Activated CD4-positive, alpha-beta T cell treated with anti-CD3 and anti-CD28 coated beads for 36 hours (primary cell): ENCODE measurements around the gene PCED1B. TPM values are rescaled to one million over a fixed set of nuclear protein-coding genes. Genes with fewer than 3 reads are reported as not detected.

Experiments used
- ATAC-seq: fragments of 200-7000 bp; cut with Tn5 transposase; one replicate; pipeline ENCODE4 v1.10.0; 2021; ENCODE audit warnings: mild to moderate bottlenecking, moderate library complexity
- CTCF ChIA-PET: fragments of 350-600 bp; sonication (Branson Sonifier 250); formaldehyde crosslinking; loops from one replicate; lab custom pipeline; 2021; ENCODE audit warnings: antibody characterized with exemption; lab: Charles Lee
- POLR2A ChIA-PET: fragments of 350-600 bp; sonication (Branson Sonifier 250); formaldehyde crosslinking; loops from one replicate; lab custom pipeline; 2021; ENCODE audit warnings: antibody characterized with exemption, inconsistent platforms; lab: Charles Lee
- DNase-seq: peaks from one replicate; pipeline ENCODE4 v3.0.0-alpha.2; 2020
- H3K27ac Mint-ChIP-seq: one replicate; pipeline ENCODE4 v1.8.0; 2021; ENCODE audit warnings: mixed read lengths
- H3K27me3 Mint-ChIP-seq: one replicate; pipeline ENCODE4 v1.8.0; 2021; ENCODE audit warnings: mixed read lengths
- H3K36me3 Mint-ChIP-seq: one replicate; pipeline ENCODE4 v1.8.0; 2021; ENCODE audit warnings: low read depth, mixed read lengths
- H3K4me1 Mint-ChIP-seq: one replicate; pipeline ENCODE4 v1.8.0; 2021; ENCODE audit warnings: mixed read lengths
- H3K4me3 Mint-ChIP-seq: one replicate; pipeline ENCODE4 v1.8.0; 2021; ENCODE audit warnings: mild to moderate bottlenecking, moderate library complexity, mixed read lengths
- H3K9me3 Mint-ChIP-seq: one replicate; pipeline ENCODE4 v1.8.0; 2021; ENCODE audit warnings: low read depth, mixed read lengths
- intact Hi-C, 2 experiments: fragments of 100-400 bp; cut with DNase I in 1 of 2; cut with micrococcal nuclease in 1 of 2; formaldehyde crosslinking; loops; one replicate each; pipeline versions ENCODE4 v1.14.2 to v1.15.1; 2022 to 2024; cut with DNase I, micrococcal nuclease
- total RNA-seq, 2 experiments: library from RNA; stranded (reverse); gene quantifications; one replicate each; pipeline ENCODE4 v1.2.3, GENCODE V29; 2021

PCED1B gene
- total RNA-seq, 2 experiments from 2014 or later = 76.3 to 82.3 TPM

DNA sequence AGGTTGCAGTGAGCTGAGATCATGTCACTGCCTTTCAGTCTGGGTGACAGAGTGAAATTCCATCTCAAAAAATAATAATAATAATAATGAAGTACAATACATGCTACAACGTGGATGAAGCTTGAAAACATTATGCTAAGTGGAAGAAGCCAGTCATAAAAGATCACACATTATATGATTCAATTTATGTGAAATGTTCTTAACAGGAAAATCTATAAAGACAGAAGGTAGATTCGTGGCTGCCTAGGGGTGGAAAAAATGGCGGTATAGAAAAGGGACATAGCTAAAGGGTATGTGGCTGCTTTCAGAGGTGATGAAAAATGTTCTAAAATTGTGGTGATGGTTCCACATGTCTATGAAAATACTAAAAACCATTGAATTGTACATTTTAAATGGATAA is 41.3 kb downstream of the PCED1B start:
- peak; percentile 79 for ATAC-seq
- Mint-ChIP-seq H3K4me3 (peak overlapping the region; percentile 38), H3K27me3 (no peaks in the 10 kb centered on the region), H3K4me1 (peaks cover 30% of the 10 kb centered on the region), H3K9me3 (peaks cover 2% of the 10 kb centered on the region), H3K27ac (peak overlapping the region; percentile 86), H3K36me3 (peaks cover 27% of the 10 kb centered on the region)
- intact Hi-C loops = loop anchor here (1.0 to 5.0 kb wide), 3 partner anchors 9 to 40 kb away; no protein-coding TSS in a partner anchor
- POLR2A ChIA-PET = interaction anchor here (0.6 kb wide), 2 partner anchors 36 to 589 kb away, joined by 4 read pairs; no protein-coding TSS in a partner anchor
- DNase-seq = peak; percentile 54
- CTCF ChIA-PET = interaction anchor here (0.8 to 1.8 kb wide), 4 partner anchors 9 to 92 kb away, joined by 3 to 4 read pairs (median 4); no protein-coding TSS in a partner anchor

DNA sequence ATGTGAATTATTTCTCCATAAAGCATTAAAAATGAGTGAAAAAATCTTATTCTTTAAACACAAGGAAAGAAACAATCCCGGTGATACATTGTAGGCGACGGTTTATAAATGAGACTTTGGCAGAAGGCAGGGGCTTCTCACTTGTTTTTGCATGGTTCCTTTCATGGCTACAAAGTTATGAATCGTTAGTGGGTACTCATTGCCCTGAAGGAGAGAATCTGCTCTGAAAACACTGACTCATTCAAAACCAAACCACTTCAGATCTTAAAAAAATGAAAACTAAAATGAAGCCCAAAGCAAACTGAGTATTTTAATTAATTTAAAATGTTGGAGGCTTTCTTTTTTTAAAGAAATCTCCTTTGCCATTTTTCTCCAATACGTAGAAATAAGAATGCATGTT is 41.7 kb downstream of the PCED1B start:
- H3K27ac Mint-ChIP-seq = peak overlapping the region; percentile 86
- DNase-seq (no peak), ATAC-seq (peak; percentile 93)
- CTCF ChIA-PET = interaction anchor here (0.8 to 1.4 kb wide), 3 partner anchors 9 to 91 kb away, joined by 3 to 4 read pairs (median 3); no protein-coding TSS in a partner anchor
- intact Hi-C loops = loop anchor here (2.0 to 5.0 kb wide), 2 partner anchors 39 to 40 kb away; no protein-coding TSS in a partner anchor
- peak overlapping the region; percentile 38 for H3K4me3 Mint-ChIP-seq
- peaks cover 30% of the 10 kb centered on the region for H3K4me1 Mint-ChIP-seq
- H3K9me3 Mint-ChIP-seq = peaks cover 2% of the 10 kb centered on the region
- POLR2A ChIA-PET = interaction anchor here (0.6 kb wide), 1 partner anchor 37 kb away, joined by 4 read pairs; no protein-coding TSS in a partner anchor
- H3K36me3 Mint-ChIP-seq = peaks cover 25% of the 10 kb centered on the region
- no peaks in the 10 kb centered on the region for H3K27me3 Mint-ChIP-seq

DNA sequence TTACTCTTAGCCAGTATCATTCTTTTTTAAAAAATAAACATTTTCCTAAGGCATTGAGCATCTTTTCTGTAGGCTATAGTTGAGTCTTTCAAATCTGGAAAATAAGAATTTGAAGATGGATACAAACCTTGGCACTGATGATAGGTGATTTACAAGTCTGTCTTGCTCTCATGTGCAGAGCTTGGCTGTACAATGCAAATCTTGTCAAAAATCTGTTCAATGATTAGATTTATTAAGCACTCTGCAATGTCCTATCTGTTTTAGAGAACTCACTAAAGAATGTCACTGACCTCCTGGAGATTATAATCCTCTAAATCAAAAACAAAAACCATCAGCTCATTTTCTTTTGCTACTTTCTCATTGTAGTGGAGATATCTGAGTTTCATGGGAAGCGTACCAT is 43.2 kb downstream of the PCED1B start:
- ChIA-PET POLR2A (no interaction called here), CTCF (interaction anchor here (0.8 to 0.9 kb wide), 2 partner anchors 17 to 19 kb away, joined by 3 read pairs; no protein-coding TSS in a partner anchor)
- no peak for ATAC-seq
- Mint-ChIP-seq H3K4me3 (no peak overlapping the region), H3K4me1 (peaks cover 30% of the 10 kb centered on the region), H3K36me3 (peaks cover 19% of the 10 kb centered on the region), H3K27ac (peak overlapping the region; percentile 58), H3K27me3 (no peaks in the 10 kb centered on the region), H3K9me3 (no peaks in the 10 kb centered on the region)
- no peak for DNase-seq
- intact Hi-C loops = loop anchor here in 1 of 2 experiments (5.0 kb wide), 1 partner anchor 40 kb away; no protein-coding TSS in a partner anchor

DNA sequence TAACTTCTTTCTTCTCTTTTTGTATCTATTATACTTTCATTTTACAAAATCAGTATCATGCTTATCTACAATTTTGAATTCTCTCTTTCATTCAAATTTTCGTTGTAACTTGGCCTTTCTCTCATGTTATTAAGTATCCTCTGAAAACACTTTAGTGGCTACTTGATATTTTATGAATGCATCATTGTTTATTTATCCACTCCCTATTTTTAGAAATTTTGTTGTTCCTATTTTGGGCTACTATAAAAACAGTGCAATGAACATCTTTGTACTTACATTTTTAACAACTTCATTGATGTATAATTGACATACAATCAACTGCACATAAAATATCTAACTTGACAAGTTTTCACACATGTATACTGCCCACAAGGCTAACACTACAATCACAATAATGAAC is 44.3 kb downstream of the PCED1B start:
- Mint-ChIP-seq H3K4me1 (peaks cover 30% of the 10 kb centered on the region), H3K9me3 (no peaks in the 10 kb centered on the region), H3K4me3 (no peak overlapping the region), H3K27ac (no peak overlapping the region), H3K27me3 (no peaks in the 10 kb centered on the region), H3K36me3 (peaks cover 15% of the 10 kb centered on the region)
- no peak for ATAC-seq
- no peak for DNase-seq
- intact Hi-C loops = loop anchor here in 1 of 2 experiments (5.0 kb wide), 1 partner anchor 41 kb away; no protein-coding TSS in a partner anchor
- POLR2A ChIA-PET = no interaction called here
- CTCF ChIA-PET = no interaction called here

DNA sequence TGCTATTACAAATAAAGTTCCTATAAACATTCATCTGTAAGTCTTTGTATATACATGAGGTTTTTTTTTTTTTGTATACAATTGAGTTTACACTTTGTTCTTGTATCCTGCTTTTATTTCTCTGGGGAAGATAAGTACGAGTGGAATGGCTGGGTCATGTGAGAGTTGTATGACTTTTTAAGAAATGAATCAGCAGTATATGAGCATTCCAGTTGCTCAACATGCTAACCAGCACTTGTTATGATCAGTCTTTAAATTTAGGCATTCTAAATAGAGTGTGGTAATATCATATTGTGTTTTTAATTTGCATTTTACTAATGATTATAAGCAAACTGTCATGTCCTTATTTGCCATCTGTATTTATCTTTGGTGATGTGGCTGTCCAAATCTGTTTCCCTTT is 45.0 kb downstream of the PCED1B start:
- DNase-seq (no peak), ATAC-seq (no peak)
- Mint-ChIP-seq H3K4me1 (peaks cover 28% of the 10 kb centered on the region), H3K9me3 (no peaks in the 10 kb centered on the region), H3K4me3 (no peak overlapping the region), H3K27ac (no peak overlapping the region), H3K36me3 (peaks cover 11% of the 10 kb centered on the region), H3K27me3 (no peaks in the 10 kb centered on the region)
- CTCF ChIA-PET = no interaction called here
- intact Hi-C loops = loop anchor here in 1 of 2 experiments (5.0 kb wide), 1 partner anchor 42 kb away; no protein-coding TSS in a partner anchor
- POLR2A ChIA-PET = no interaction called here

DNA sequence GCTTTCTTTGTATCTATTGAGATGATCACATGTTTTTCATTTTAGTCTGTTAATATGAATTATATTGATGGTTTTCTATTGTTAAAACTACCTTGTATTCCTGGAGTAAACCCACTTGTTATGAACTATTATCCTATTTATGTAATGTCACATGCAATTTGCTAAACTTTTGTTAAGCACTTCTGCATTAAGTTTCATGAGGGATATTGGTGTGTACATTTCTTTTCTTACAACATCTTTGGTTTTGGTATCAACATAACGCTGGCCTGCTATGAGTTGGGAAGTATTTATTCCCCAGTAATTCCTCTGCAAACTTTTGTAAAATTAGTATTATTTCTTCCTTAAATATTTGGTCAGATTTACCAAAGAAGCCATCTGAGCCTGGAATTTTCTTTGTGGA is 46.8 kb downstream of the PCED1B start:
- Mint-ChIP-seq H3K4me3 (no peak overlapping the region), H3K36me3 (peaks cover 6% of the 10 kb centered on the region), H3K27me3 (no peaks in the 10 kb centered on the region), H3K4me1 (peaks cover 19% of the 10 kb centered on the region), H3K9me3 (no peaks in the 10 kb centered on the region), H3K27ac (no peak overlapping the region)
- ATAC-seq (no peak), DNase-seq (no peak)
- POLR2A ChIA-PET = no interaction called here
- intact Hi-C loops = no loop called here
- CTCF ChIA-PET = interaction anchor here (0.6 to 1.5 kb wide), 2 partner anchors 22 to 89 kb away, joined by 3 read pairs; no protein-coding TSS in a partner anchor

DNA sequence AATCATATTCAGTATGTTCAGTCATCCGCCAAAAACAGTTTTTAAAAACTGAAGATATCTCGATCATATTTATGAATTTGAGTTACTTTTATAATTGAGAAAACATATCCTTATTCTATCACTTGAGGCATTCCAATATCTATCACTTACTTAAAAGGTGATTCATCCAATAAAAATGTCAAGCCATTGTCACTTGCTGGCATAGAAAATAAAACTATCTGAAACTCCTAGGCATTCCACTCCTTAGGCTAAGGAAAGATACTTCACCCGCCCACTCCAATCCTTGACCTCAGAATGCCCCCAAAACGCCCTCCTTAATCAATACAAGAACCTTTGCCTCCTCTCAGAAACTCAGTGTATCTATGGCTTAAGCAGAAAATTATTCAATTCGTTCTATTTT is 51.6 kb downstream of the PCED1B start:
- POLR2A ChIA-PET = no interaction called here
- H3K9me3 Mint-ChIP-seq = no peaks in the 10 kb centered on the region
- DNase-seq (no peak), ATAC-seq (no peak)
- no peak overlapping the region for H3K27ac Mint-ChIP-seq
- no peaks in the 10 kb centered on the region for H3K27me3 Mint-ChIP-seq
- peaks cover 12% of the 10 kb centered on the region for H3K36me3 Mint-ChIP-seq
- no peak overlapping the region for H3K4me3 Mint-ChIP-seq
- intact Hi-C loops = no loop called here
- CTCF ChIA-PET = interaction anchor here (1.5 kb wide), 1 partner anchor 11 kb away, joined by 4 read pairs; no protein-coding TSS in a partner anchor
- peaks cover 8% of the 10 kb centered on the region for H3K4me1 Mint-ChIP-seq

DNA sequence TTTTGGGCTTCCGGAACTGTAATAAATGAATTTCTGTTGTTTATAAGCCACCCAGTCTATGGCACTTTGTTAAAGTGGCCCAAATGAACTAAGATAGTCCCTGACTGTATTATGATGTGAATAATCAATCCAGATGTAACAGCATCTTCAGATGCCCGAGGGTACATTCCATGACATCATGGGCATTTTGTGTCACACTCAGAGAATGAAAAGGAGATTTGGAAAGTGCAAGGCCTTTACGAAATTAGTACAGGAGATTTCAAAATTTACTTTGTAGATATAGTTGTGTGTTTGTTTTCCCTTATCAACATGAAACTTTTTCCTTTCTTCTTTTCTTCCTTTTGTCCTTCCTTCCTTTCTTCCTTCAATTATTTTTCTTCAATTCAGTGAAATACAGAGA is 54.6 kb downstream of the PCED1B start:
- peaks cover 8% of the 10 kb centered on the region for H3K4me1 Mint-ChIP-seq
- H3K27ac Mint-ChIP-seq = peak overlapping the region; percentile 68
- no peaks in the 10 kb centered on the region for H3K27me3 Mint-ChIP-seq
- H3K4me3 Mint-ChIP-seq = no peak overlapping the region
- intact Hi-C loops = no loop called here
- POLR2A ChIA-PET = no interaction called here
- CTCF ChIA-PET = interaction anchor here (0.6 to 1.4 kb wide), 2 partner anchors 11 to 20 kb away, joined by 3 to 4 read pairs; no protein-coding TSS in a partner anchor
- ATAC-seq (no peak), DNase-seq (peak; percentile 35)
- peaks cover 18% of the 10 kb centered on the region for H3K36me3 Mint-ChIP-seq
- H3K9me3 Mint-ChIP-seq = peaks cover under 1% of the 10 kb centered on the region

DNA sequence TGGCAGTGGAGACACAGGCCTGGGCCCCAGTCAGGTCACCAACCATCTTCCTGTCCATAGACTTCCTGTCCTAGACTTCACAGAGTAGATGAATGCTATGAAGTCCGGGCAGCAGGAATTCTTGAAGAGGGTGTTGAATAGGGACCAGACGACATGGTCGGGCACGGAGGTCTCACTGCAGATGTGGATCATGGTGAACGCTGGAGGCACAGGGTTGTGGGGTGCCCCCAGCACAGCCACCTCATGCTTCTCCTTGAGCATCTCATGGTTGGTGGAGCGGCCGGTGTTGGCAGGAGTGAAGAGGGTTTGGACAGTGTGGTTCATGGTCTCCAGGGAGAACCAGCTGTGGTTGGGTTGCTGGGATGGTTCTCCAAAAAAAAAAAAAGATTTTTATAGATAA is 56.2 kb downstream of the PCED1B start:
- H3K27ac Mint-ChIP-seq = no peak overlapping the region
- CTCF ChIA-PET = interaction anchor here (1.1 kb wide), 1 partner anchor 86 kb away, joined by 3 read pairs; no protein-coding TSS in a partner anchor

DNA sequence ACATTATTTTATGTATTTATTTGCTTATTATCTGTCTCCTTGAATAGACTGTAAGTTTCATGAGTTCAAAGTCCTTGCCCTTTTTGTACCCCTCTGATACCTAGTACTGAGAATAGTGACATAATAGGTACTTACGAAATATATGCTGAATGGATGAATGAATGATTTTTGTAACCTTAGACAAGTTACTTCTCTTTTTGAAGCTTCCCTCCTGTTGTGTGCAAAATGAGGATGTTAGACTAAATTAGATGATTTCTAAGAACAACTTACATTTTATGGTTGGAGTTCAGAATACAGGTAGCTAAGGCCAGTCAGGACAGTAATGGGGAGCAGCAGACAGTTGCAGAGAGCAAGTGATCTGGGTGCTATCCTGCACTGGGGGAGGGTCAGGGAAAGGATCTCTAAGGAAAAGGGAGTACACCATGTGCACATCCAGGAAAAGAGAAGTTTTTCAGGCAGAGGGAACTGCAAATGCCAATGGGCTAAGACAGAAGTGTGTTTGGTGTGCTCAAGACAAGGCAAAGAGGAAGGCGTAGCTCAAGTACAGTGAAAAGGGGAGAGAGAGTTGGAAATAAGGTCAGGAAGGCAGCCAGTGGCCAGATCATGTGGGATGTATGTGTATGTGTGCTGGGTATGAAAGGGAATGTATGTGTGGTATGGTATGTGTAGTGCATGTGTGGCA is 59.7 kb downstream of the PCED1B start:
- peaks cover 7% of the 10 kb centered on the region for H3K9me3 Mint-ChIP-seq
- H3K36me3 Mint-ChIP-seq = peaks cover 35% of the 10 kb centered on the region
- ATAC-seq = no peak
- H3K27me3 Mint-ChIP-seq = no peaks in the 10 kb centered on the region
- H3K4me3 Mint-ChIP-seq = no peak overlapping the region
- ChIA-PET CTCF (interaction anchor here (0.6 to 0.7 kb wide), 3 partner anchors 76 to 258 kb away, joined by 3 to 4 read pairs (median 3); no protein-coding TSS in a partner anchor), POLR2A (no interaction called here)
- H3K4me1 Mint-ChIP-seq = peaks cover 10% of the 10 kb centered on the region
- DNase-seq = no peak
- no peak overlapping the region for H3K27ac Mint-ChIP-seq
- intact Hi-C loops = no loop called here

More for the DNA sequence above, 56.2 kb downstream of the PCED1B start:
- POLR2A ChIA-PET = interaction anchor here (0.7 kb wide), 1 partner anchor 1833 kb away, joined by 3 read pairs; no protein-coding TSS in a partner anchor
- Mint-ChIP-seq H3K9me3 (peaks cover 7% of the 10 kb centered on the region), H3K4me1 (peaks cover 10% of the 10 kb centered on the region), H3K27me3 (no peaks in the 10 kb centered on the region), H3K36me3 (peaks cover 29% of the 10 kb centered on the region), H3K4me3 (no peak overlapping the region)
- intact Hi-C loops = no loop called here
- DNase-seq (no peak), ATAC-seq (no peak)

DNA sequence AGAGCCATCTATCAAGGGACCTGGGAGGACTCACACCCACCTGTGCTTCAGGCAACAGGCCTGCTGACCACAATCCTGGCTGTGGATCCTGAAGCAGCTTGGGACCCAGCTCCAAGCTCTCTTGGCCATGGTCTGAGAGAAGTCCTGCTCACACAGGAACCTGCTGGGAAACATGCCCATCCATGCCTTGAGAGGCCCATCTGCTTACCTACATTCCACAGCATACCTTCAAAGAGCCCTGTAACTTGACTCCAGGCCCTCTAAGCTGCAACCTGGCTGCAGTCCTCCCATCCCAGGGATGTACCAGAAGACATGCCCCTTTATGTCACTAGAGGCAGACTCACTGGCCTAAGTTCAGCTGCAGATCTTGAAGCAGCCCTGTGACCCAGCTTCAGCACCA is 62.0 kb downstream of the PCED1B start:
- ATAC-seq (no peak), DNase-seq (no peak)
- POLR2A ChIA-PET = no interaction called here
- peaks cover 24% of the 10 kb centered on the region for H3K36me3 Mint-ChIP-seq
- H3K4me1 Mint-ChIP-seq = peaks cover 28% of the 10 kb centered on the region
- H3K4me3 Mint-ChIP-seq = no peak overlapping the region
- intact Hi-C loops = no loop called here
- peaks cover 7% of the 10 kb centered on the region for H3K9me3 Mint-ChIP-seq
- H3K27ac Mint-ChIP-seq = no peak overlapping the region
- no peaks in the 10 kb centered on the region for H3K27me3 Mint-ChIP-seq
- CTCF ChIA-PET = interaction anchor here (0.7 to 1.7 kb wide), 5 partner anchors 9 to 109 kb away, joined by 3 to 6 read pairs (median 3); no protein-coding TSS in a partner anchor
